DOHH2 (cell line): ENCODE measurements around the gene ST8SIA6.

ENCODE experiments used
- EZH2phosphoT487 ChIP-seq: fragments of 200-600 bp; sonication (generic); IDR thresholded peaks from 2 replicates; pipeline ENCODE4 v1.6.1; 2017; ENCODE audit warnings: borderline replicate concordance, mild to moderate bottlenecking, antibody characterized with exemption, low read length, moderate library complexity, mixed read lengths
- TF ChIP-seq, protein P1 (sequence below): fragments of 200-600 bp; sonication (generic); IDR thresholded peaks from one replicate; pipeline ENCODE4 v1.5.1; 2014; ENCODE audit warnings: antibody characterized with exemption, mild to moderate bottlenecking, low read depth, low read length; ENCODE audit not compliant: poor library complexity, severe bottlenecking

DNA sequence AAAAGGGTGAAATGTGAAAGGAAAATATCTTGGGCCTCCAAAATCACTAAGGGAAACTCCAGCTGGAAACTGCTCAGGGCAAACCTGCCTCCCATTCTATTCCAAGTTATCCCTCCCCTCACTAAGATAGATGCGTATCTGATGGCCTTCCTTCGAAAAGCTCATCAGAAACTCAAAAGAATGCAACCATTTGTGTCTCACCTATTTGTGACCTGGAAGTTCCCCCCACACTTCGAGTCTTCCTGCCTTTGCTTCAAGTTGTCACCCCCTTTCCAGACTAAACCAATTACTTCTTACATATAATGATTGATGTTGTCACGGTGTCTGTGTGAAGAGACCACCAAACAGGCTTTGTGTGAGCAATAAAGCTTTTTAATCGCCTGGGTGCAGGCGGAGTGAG, 69.3 kb downstream of the ST8SIA6 start:
- TF ChIP-seq, protein P1, sequence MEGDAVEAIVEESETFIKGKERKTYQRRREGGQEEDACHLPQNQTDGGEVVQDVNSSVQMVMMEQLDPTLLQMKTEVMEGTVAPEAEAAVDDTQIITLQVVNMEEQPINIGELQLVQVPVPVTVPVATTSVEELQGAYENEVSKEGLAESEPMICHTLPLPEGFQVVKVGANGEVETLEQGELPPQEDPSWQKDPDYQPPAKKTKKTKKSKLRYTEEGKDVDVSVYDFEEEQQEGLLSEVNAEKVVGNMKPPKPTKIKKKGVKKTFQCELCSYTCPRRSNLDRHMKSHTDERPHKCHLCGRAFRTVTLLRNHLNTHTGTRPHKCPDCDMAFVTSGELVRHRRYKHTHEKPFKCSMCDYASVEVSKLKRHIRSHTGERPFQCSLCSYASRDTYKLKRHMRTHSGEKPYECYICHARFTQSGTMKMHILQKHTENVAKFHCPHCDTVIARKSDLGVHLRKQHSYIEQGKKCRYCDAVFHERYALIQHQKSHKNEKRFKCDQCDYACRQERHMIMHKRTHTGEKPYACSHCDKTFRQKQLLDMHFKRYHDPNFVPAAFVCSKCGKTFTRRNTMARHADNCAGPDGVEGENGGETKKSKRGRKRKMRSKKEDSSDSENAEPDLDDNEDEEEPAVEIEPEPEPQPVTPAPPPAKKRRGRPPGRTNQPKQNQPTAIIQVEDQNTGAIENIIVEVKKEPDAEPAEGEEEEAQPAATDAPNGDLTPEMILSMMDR: no peak
- no peak for TF ChIP-seq EZH2phosphoT487
